Skeletal muscle tissue (tissue), 4 donors: ENCODE data around the gene MIAT. TPM values are rescaled to one million over a fixed set of nuclear protein-coding genes. Genes with fewer than 3 reads are reported as not detected.

Experiments used
- H3K27ac ChIP-seq: one replicate; pipeline ENCODE4 v1.7.0; 2013; ENCODE audit warnings: mild to moderate bottlenecking, low read depth, low read length, inconsistent platforms
- H3K27me3 ChIP-seq, 3 donors: one replicate each; pipeline ENCODE4 v1.7.0; 2013; ENCODE audit warnings: low read length in 3 of 3; ENCODE audit not compliant: control insufficient read depth in 3 of 3, insufficient read depth in 3 of 3
- H3K36me3 ChIP-seq, 3 donors: one replicate each; pipeline ENCODE4 v1.7.0; 2013; ENCODE audit warnings: low read length in 3 of 3; ENCODE audit not compliant: control insufficient read depth in 3 of 3, insufficient read depth in 3 of 3
- H3K4me1 ChIP-seq, 3 donors: one replicate each; pipeline ENCODE4 v1.7.0; 2013; ENCODE audit warnings: low read length in 3 of 3, mild to moderate bottlenecking in 3 of 3; ENCODE audit not compliant: control insufficient read depth in 3 of 3, insufficient read depth in 3 of 3
- H3K4me3 ChIP-seq, 3 donors: one replicate each; pipeline ENCODE4 v1.7.0; 2013; ENCODE audit warnings: low read length in 3 of 3
- H3K9ac ChIP-seq, 3 donors: one replicate each; pipeline ENCODE4 v1.7.0; 2013; ENCODE audit warnings: low read length in 3 of 3, mild to moderate bottlenecking in 3 of 3, moderate library complexity in 2 of 3, low read depth in 1 of 3
- H3K9me3 ChIP-seq, 3 donors: one replicate each; pipeline ENCODE4 v1.7.0; 2013; ENCODE audit warnings: low read length in 3 of 3; ENCODE audit not compliant: control insufficient read depth in 3 of 3
- total RNA-seq: library from RNA; depleted of rRNA; stranded (reverse); fragments of >200 nt; gene quantifications from one replicate; pipeline ENCODE4 v1.2.3, GENCODE V29; 2014
- donor health status: Osteomylitis.

Gene MIAT
- total RNA-seq, 1 donor from 2014 or later = 0.52 TPM

DNA sequence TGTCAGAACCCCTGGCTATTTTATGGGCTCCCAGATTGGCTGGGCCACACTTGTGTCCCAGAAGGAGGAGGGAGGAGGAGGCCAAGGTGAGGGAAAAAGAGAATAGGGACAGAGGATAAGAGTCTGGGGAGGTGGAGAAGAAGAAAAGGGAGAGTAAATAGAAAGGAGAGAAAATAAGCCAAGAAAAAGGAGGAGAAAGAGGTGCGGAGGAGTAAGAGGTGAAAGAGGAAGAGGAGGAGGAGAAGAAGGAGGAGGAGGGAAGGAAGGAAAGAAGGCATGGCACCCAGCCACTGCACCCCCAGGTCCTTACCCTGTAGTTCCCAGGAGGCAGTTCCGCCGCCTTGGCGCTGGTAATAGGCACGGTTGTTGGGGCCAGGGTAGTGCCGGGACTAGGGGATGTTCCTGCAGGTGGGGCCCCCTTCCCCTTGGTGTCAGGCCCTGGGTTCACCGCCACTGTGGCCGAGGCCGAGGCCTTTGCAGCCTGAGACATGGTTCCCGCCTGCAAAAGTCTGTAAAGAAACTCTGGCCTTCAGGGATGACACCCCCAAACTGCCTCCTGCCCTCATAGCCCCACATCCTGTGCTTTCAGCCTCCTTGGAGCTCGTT lies 41.5 kb upstream of the MIAT start:
- Histone ChIP-seq H3K27me3 (peaks cover 9 to 17% (median 14%) of the 10 kb centered on the region in 3 donors), H3K4me1 (peaks cover 2 to 5% (median 3%) of the 10 kb centered on the region in 3 donors)

DNA sequence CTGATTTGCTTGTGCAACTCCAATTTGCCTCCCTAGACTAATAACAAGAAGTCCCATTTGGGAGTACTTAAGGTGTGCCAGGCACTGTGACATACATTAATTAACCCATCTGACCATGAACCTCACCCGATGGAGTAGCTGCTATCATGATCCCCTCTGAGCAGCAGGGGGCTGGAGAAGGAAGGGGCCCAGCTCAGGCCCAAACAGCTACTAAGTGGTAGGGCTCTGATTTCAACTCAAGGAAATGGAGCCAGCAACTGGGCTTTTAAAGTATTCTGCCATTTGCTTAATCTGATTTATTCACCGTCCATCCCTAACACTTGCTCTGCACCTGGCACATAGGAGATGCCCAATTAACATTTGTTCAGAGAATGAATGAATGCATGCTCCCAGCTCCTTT lies 40.7 kb upstream of the MIAT start:
- Histone ChIP-seq H3K9ac (no peak overlapping the region), H3K27me3 (peaks cover 9 to 17% (median 13%) of the 10 kb centered on the region in 3 donors), H3K4me1 (peaks cover 2 to 5% (median 3%) of the 10 kb centered on the region in 3 donors), H3K4me3 (no peak overlapping the region), H3K36me3 (no peaks in the 10 kb centered on the region), H3K27ac (no peak overlapping the region), H3K9me3 (no peaks in the 10 kb centered on the region)

More for the DNA sequence above, 41.5 kb upstream of the MIAT start:
- H3K9me3 ChIP-seq = no peaks in the 10 kb centered on the region
- H3K27ac ChIP-seq = no peak overlapping the region
- H3K4me3 ChIP-seq = no peak overlapping the region
- H3K9ac ChIP-seq = no peak overlapping the region
- H3K36me3 ChIP-seq = no peaks in the 10 kb centered on the region

DNA sequence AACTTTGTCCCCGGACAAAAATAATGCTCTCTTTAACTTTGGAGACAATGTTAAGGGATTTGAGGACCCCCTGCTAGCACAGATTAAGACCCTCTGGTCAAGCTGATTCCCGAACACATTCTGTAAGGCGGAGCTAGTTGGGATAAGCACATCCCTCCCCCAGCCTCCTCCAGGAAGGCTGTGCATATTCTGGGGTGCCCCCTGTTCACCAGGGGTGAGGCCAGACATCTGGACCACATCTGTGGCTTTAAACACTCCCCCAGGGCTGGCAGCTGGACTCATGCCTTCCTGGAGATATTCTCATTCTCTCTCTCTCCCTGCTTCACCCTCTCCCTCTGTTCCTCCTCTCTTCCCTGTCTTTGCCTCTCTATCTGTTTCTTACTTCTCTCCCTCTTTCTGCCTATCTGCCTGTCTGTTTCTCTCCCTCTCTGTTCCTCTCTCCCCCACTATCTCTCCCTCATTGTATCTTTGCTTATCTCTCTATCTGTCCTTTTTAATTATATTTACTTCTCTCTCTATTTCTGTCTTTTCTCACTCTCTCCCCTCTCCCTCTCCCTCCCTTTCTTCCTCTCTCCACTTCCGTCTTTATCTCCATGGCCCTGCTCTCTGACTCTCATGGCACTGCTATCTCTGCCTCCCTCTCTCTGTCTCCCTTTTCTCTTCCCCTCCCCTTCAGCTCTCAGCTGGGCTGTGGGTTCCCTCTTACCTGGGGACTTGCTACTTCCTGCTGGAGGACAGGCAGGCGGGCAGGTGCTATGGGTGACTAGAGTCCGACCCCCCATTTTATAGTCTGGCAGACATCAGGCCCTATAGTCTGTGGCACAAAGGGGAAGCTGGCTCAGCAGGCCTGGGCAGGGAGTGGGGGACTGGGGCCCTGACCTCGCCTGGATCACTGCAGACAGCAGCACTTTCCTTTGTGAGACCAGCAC lies 39.9 kb upstream of the MIAT start, which contains the start of gene CRYBB1:
TSS of gene CRYBB1 (minus strand) at position 757 of the 929 bp plus-strand sequence. CDS start 1,708 bp downstream, outside the sequence.
- no peak within 1 kb of the TSS for H3K27ac ChIP-seq
- H3K36me3 ChIP-seq = no peaks in the 10 kb centered on the region
- H3K9ac ChIP-seq = no peak within 1 kb of the TSS
- no peak within 1 kb of the TSS for H3K4me3 ChIP-seq
- H3K4me1 ChIP-seq = peaks cover 2 to 5% (median 3%) of the 10 kb centered on the region in 3 donors
- peaks cover 7 to 12% (median 9%) of the 10 kb centered on the region in 3 donors for H3K27me3 ChIP-seq
- H3K9me3 ChIP-seq = no peaks in the 10 kb centered on the region

DNA sequence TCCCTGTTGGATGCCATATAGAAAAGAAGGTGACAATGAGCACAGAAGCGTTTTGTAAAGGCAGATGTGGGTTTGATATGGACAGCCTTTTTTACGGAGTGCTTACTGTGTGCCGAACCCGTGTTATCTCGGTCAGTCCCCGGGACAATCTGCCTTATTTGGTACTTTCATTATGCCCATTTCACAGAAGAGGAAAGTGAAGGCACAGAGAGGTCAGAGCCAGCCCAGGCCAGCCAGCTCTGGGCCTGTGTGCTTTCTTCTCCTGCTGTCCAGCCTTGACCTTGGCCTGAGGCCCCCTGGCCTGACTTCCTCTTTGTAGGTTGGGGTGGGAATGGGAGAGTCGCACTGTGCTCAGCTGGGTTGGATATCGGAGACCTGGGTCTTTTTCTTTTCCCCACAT lies 38.9 kb upstream of the MIAT start:
- peaks cover 0 to 9% (median 5%) of the 10 kb centered on the region in 3 donors for H3K27me3 ChIP-seq

DNA sequence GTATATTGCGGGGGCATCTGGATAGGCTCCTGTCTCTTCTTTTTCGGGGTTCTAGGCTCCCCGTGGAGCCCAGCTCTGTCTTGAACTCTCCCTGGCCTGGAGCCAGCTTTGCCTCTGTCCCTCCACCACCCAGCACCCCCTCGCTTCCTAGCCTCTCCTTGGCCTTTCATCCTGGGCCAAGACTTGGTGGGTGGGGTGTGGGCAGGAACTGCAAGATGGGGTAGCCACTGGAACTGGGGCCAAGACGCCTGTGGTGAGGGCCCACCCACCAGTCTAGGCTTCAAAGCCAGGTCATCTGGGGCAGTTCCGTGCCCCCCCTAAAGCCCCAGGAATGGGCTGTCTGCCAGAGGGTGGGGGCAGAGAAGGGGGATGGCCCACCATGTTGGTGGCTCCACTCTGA lies 37.9 kb upstream of the MIAT start:
- H3K4me1 ChIP-seq = peaks cover 2 to 5% (median 3%) of the 10 kb centered on the region in 3 donors
- H3K27ac ChIP-seq = no peak overlapping the region
- H3K4me3 ChIP-seq = no peak overlapping the region
- H3K9ac ChIP-seq = no peak overlapping the region
- no peaks in the 10 kb centered on the region for H3K9me3 ChIP-seq
- H3K27me3 ChIP-seq = peaks cover 0 to 9% (median 3%) of the 10 kb centered on the region in 3 donors
- H3K36me3 ChIP-seq = no peaks in the 10 kb centered on the region

More for the DNA sequence above, 38.9 kb upstream of the MIAT start:
- Histone ChIP-seq H3K27ac (no peak overlapping the region), H3K4me1 (peaks cover 2 to 5% (median 3%) of the 10 kb centered on the region in 3 donors), H3K9ac (no peak overlapping the region), H3K36me3 (no peaks in the 10 kb centered on the region), H3K9me3 (no peaks in the 10 kb centered on the region), H3K4me3 (no peak overlapping the region)

DNA sequence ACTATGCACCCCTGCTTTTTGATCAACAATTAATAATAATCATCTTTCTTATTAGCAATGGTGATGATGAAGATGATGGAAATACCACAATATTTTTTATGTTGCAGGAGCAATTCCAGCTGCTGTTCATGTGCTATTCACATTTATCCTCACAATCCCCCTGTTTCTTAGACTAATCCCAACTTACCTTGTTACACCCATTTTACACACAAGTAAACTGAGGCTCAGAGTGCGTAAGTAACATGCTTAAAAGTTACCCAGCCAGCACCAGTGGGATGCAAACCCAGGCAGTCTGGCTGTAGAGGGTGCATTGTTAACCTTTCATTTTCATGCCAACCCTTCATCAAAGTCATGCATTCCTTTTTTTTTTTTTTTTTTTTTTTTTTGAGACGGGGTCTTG lies 37.2 kb upstream of the MIAT start:
- H3K4me3 ChIP-seq = no peak overlapping the region
- H3K9ac ChIP-seq = no peak overlapping the region
- no peaks in the 10 kb centered on the region for H3K36me3 ChIP-seq
- peaks cover 0 to 7% (median 0%) of the 10 kb centered on the region in 3 donors for H3K27me3 ChIP-seq
- H3K9me3 ChIP-seq = no peaks in the 10 kb centered on the region
- H3K4me1 ChIP-seq = peaks cover 2 to 5% (median 3%) of the 10 kb centered on the region in 3 donors
- H3K27ac ChIP-seq = no peak overlapping the region

DNA sequence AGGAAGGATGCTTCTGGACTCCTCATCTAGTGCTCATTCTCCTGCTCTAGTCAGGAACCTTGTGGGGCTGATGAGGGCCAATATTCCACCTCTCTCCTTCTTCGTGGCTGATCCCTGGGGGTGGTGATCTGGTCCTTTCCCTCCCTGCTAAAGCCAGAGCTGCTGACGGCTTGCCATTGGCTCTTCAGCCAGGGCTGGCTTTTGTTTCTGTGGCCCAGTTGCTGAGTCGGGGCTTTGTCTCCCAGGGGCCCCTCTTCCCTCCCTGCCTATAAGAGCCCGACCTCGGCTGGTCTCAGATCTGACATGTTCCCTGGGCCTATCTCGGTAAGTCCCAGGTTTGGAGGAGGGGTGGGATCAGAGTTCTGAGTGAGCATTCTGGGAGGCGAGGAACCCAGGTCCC lies 35.7 kb upstream of the MIAT start, which contains the start of gene CRYBA4:
TSS of gene CRYBA4 (plus strand) at position 301 of the 400 bp plus-strand sequence. CDS start 634 bp downstream, outside the sequence.
- peaks cover 2 to 5% (median 3%) of the 10 kb centered on the region in 3 donors for H3K4me1 ChIP-seq
- no peak within 1 kb of the TSS for H3K27ac ChIP-seq
- no peaks in the 10 kb centered on the region for H3K36me3 ChIP-seq
- H3K4me3 ChIP-seq = no peak within 1 kb of the TSS
- H3K9ac ChIP-seq = no peak within 1 kb of the TSS
- H3K27me3 ChIP-seq = no peaks in the 10 kb centered on the region
- H3K9me3 ChIP-seq = no peaks in the 10 kb centered on the region

DNA sequence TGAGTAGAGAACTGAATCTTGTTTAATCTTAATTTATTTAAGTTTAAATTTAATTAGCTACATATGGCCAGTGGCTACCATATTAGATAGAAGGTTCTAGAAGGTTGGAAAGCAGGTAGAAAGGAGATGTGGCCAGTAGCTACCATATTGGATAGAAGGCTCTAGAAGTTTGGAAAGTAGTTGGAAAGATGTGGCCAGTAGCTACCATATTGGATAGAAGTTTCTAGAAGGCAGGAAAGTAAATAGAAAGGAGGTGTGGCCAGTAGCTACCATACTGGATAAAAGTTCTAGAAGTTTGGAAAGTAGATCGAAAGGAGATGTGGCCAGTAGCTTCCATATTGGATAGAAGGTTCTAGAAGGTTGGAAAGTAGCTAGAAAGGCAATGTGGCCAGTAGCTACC lies 33.4 kb upstream of the MIAT start:
- peaks cover 0 to 5% (median 2%) of the 10 kb centered on the region in 3 donors for H3K4me1 ChIP-seq
- no peak overlapping the region for H3K9ac ChIP-seq
- H3K27me3 ChIP-seq = no peaks in the 10 kb centered on the region
- no peak overlapping the region for H3K27ac ChIP-seq
- H3K9me3 ChIP-seq = no peaks in the 10 kb centered on the region
- no peak overlapping the region for H3K4me3 ChIP-seq
- H3K36me3 ChIP-seq = no peaks in the 10 kb centered on the region

DNA sequence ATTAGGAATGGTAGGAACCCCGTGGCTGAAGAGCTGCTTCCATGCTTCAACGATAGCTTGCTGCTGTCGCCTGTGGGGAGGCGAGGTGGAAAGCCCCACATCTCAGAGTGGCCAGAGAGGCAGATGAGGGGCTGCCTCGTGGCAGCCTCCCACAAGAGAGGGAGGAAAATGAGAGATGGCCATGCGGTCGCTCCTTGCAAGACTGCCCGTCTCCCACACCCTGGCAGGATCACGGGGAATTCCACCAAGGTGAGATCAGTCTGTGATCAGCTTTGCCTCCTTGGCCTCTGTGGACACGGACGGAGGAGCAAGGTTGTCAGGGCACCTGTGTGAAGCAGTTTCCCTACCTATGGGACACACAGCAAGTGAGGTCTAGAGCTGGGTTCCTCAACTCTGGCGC lies 32.6 kb upstream of the MIAT start:
- Histone ChIP-seq H3K36me3 (no peaks in the 10 kb centered on the region), H3K4me1 (no peaks in the 10 kb centered on the region), H3K4me3 (no peak overlapping the region), H3K27ac (no peak overlapping the region), H3K27me3 (no peaks in the 10 kb centered on the region), H3K9me3 (no peaks in the 10 kb centered on the region), H3K9ac (no peak overlapping the region)
